GM12864 (cell line): ENCODE measurements around the gene ZBTB21.
"Not testable (repeated sequence)": the region's sequence is repeated elsewhere in the genome, so short reads cannot be mapped to it uniquely, and the experiment has no call there.

ENCODE experiments used
- DNase-seq: peaks from one replicate; pipeline ENCODE4 v3.0.0-alpha.2; 2011; ENCODE audit warnings: low read depth
- H3K4me3 ChIP-seq: 2 replicates; pipeline ENCODE4 v1.5.1; 2011; ENCODE audit warnings: mild to moderate bottlenecking, low read depth, low read length, control low read depth
- TF ChIP-seq, protein P1 (sequence below): IDR thresholded peaks from 2 replicates; pipeline ENCODE4 v1.5.1; 2011; ENCODE audit warnings: low read depth, mild to moderate bottlenecking, moderate library complexity, low read length, control low read depth, inconsistent platforms; ENCODE audit errors: missing control alignments

Gene ZBTB21

DNA sequence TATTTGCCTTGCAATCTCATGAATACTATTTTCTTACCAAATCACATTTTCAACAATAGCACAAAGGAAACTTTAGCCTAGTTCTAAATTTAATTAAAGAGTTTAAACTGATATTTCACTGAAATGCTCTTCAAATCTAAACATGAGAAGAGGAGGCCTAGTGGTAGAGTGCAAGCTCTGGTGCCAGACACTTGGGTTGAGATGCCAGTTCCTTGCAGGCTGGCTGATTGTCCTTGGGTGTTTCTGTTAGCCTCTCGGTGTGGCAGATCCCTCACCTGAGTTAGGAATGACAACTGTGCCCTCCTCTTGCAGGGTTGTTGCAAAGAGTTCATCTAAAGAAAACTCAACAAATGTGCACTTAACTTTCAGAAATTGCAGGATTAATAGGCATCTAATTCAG is 12.5 kb downstream of the ZBTB21 start:
- TF ChIP-seq, protein P1, sequence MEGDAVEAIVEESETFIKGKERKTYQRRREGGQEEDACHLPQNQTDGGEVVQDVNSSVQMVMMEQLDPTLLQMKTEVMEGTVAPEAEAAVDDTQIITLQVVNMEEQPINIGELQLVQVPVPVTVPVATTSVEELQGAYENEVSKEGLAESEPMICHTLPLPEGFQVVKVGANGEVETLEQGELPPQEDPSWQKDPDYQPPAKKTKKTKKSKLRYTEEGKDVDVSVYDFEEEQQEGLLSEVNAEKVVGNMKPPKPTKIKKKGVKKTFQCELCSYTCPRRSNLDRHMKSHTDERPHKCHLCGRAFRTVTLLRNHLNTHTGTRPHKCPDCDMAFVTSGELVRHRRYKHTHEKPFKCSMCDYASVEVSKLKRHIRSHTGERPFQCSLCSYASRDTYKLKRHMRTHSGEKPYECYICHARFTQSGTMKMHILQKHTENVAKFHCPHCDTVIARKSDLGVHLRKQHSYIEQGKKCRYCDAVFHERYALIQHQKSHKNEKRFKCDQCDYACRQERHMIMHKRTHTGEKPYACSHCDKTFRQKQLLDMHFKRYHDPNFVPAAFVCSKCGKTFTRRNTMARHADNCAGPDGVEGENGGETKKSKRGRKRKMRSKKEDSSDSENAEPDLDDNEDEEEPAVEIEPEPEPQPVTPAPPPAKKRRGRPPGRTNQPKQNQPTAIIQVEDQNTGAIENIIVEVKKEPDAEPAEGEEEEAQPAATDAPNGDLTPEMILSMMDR = no peak
- DNase-seq = no peak
- no peak overlapping the region for H3K4me3 ChIP-seq

DNA sequence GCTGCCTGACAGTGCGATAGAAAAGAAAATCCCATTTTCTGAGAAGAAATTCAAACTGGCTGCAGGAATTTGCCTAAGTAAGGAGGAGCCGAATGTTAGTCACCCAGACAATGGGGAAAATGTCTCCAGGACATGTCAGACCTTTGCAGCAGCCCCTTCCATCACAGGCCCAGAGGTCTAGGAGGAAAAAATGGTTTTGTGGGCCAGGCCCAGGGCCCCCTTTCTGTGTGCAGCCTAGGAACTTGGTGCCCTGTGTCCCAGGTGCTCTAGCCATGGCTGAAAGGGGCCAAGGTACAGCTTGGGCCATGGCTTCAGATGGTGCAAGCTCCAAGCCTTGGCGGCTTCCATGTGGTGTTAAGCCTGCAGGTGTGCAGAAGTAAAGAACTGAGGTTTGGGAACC is 14.6 kb downstream of the ZBTB21 start:
- no peak for DNase-seq
- TF ChIP-seq, protein P1 = no peak
- H3K4me3 ChIP-seq = no peak overlapping the region

DNA sequence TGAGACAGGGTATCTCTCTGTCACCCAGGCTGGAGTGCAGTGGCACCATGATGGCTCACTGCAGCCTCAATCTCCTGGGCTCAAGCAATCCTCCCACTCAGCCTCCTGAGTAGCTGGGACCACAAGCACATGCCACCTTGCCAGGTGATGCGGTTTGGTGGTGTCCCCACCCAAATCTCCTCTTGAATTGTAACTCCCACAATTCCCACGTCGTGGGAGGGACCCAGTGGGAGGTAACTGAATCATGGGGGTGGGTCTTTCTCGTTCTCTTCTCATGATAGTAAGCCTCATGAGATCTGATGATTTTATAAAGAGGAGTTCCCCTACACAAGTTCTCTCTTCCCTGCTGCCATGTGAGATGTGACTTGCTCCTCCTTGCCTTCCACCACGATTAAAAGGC is 15.5 kb downstream of the ZBTB21 start:
- DNase-seq = not testable (repeated sequence)

DNA sequence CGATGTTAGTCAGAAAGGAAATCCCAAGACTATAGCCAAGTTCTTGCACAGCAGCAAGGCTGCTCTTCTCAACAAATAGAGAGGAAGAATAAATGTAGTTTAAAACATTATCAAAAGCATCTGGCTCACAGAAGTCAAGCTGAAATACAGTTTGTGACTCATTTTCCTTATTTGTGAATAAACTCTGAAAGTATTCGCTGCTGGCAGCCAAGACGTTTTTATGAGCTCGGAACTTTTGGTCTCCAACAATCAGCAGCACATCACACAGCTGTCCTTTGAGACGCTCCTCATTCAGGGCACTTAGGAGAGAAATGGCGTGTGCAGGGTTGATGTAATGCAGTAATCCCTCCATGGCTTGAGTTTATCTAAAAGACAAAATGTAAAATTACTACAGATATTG is 16.4 kb downstream of the ZBTB21 start:
- H3K4me3 ChIP-seq = no peak overlapping the region
- TF ChIP-seq, protein P1 = no peak
- DNase-seq = no peak

More for the DNA sequence above, 15.5 kb downstream of the ZBTB21 start:
- not testable (repeated sequence) for H3K4me3 ChIP-seq

DNA sequence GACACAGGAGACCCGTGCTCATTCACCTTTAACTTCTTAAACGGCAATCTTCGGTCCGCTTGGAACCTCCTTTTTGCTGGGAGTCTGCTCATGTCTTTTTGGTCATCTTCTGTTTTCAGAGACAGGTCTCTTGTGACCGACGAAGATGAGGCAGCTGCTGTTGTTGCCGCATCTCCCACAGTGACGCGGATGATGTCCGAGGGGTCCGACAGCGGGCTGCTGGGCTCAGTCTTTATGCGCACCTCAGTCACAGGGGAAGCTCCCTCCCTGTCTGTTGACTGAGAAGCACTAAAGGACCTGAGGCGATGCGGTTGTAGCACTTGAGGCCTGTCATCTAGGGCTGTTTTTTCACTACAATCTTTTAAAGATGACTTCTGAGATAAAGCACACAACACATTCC is 17.6 kb downstream of the ZBTB21 start:
- TF ChIP-seq, protein P1 = no peak
- DNase-seq = no peak
- no peak overlapping the region for H3K4me3 ChIP-seq

DNA sequence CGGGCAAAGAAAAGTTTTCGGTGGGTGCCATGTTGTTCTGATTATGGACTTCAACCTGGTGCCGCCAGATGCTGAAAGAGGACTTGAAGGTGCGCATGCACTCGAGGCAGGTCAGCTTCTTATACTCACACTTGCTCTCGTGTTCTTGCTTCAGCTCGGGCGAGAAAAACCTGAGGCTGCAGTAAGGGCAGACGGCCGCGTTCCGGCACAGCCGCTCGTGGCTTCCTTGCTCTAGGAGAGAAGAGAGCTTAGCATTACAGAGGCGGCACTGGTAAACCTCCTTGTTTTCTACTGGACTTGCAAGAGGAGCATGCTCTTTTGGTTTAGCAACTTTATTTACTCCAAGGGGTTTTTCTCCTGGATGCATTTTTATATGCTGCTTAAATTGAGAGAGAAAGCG is 18.5 kb downstream of the ZBTB21 start:
- H3K4me3 ChIP-seq = no peak overlapping the region
- TF ChIP-seq, protein P1 = no peak
- DNase-seq = no peak

DNA sequence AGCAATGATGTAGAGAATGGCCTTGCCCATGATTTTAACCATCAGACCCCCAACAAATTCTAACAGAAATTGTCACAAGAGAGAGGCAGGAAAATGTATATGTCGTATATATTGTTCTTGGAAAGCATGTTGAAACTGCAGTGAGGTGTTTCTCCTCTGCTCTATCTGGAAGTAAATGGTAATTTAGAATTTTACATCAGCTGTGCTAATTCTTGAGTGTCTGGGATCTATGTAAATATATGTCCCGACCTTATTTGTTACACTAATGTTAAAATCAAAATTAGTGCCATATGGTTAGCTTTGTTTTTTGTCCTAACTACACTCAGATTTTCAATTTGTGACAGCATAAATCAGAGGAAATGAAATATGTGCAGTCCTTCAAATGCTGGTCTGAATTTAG is 20.5 kb downstream of the ZBTB21 start:
- DNase-seq = no peak
- no peak overlapping the region for H3K4me3 ChIP-seq
- TF ChIP-seq, protein P1 = no peak

DNA sequence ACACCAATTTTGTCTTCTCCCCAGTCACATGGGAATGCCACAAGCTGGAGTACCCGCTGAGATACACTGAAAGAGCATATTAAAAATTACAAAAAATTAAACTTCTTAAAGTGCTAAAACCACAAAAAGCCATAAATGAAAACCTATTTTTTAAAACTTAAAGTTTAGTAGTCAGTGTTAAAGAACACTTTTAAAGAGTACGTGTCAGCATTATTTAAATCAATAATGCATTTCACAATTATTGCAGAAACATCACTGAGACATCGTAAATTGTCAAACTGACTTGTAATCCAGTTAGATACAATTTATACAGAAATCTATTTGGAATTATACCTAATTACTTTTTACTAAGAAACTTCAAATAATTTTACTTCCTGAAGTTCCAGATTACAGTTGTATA is 22.9 kb downstream of the ZBTB21 start:
- DNase-seq = no peak
- H3K4me3 ChIP-seq = no peak overlapping the region
- TF ChIP-seq, protein P1 = no peak
